ENCODE measurements around the gene CCND2.

The CCND2 gene

GRCh38 chr12:4268329-4269181, 5.0 kb upstream of the CCND2 start:
- CTCF ChIA-PET, result interaction anchor here (0.7 to 12.1 kb wide), 7 partner anchors 8 to 383 kb away, joined by 3 to 127 read pairs (median 5); no protein-coding TSS in a partner anchor
- peaks cover 13% of the 10 kb centered on the region for H3K4me1 Mint-ChIP-seq
- peaks cover 13% of the 10 kb centered on the region for H3K27me3 Mint-ChIP-seq
- peak overlapping the region; percentile 99 for H3K4me3 Mint-ChIP-seq
- H3K9me3 Mint-ChIP-seq, result no peaks in the 10 kb centered on the region
- H3K36me3 Mint-ChIP-seq, result peaks cover 2% of the 10 kb centered on the region
- peak; percentile 51 for DNase-seq
- H3K27ac Mint-ChIP-seq, result peak overlapping the region; percentile 93

GRCh38 chr12:4269279-4269991, 4.1 kb upstream of the CCND2 start:
- CTCF ChIA-PET, result interaction anchor here (0.9 to 12.1 kb wide), 6 partner anchors 8 to 384 kb away, joined by 3 to 127 read pairs (median 9); no protein-coding TSS in a partner anchor
- H3K9me3 Mint-ChIP-seq, result no peaks in the 10 kb centered on the region

GRCh38 chr12:4270016-4270830, 3.3 kb upstream of the CCND2 start:
- peaks cover 9% of the 10 kb centered on the region for H3K36me3 Mint-ChIP-seq
- peak; percentile 54 for DNase-seq
- peaks cover 13% of the 10 kb centered on the region for H3K27me3 Mint-ChIP-seq
- peaks cover 13% of the 10 kb centered on the region for H3K4me1 Mint-ChIP-seq
- no peaks in the 10 kb centered on the region for H3K9me3 Mint-ChIP-seq
- CTCF ChIA-PET, result interaction anchor here (0.9 to 12.1 kb wide), 7 partner anchors 11 to 385 kb away, joined by 3 to 127 read pairs (median 4); no protein-coding TSS in a partner anchor
- H3K27ac Mint-ChIP-seq, result peak overlapping the region; percentile 99
- peak overlapping the region; percentile 99 for H3K4me3 Mint-ChIP-seq

More at GRCh38 chr12:4269279-4269991, 4.1 kb upstream of the CCND2 start:
- peaks cover 13% of the 10 kb centered on the region for H3K27me3 Mint-ChIP-seq
- peaks cover 2% of the 10 kb centered on the region for H3K36me3 Mint-ChIP-seq
- peak overlapping the region; percentile 99 for H3K27ac Mint-ChIP-seq
- peak; percentile 96 for DNase-seq
- peak overlapping the region; percentile 99 for H3K4me3 Mint-ChIP-seq
- H3K4me1 Mint-ChIP-seq, result peaks cover 13% of the 10 kb centered on the region

GRCh38 chr12:4270831-4271716, 2.5 kb upstream of the CCND2 start:
- Mint-ChIP-seq H3K27me3 (peaks cover 13% of the 10 kb centered on the region), H3K4me3 (peak overlapping the region; percentile 99), H3K36me3 (peaks cover 15% of the 10 kb centered on the region), H3K4me1 (peaks cover 16% of the 10 kb centered on the region), H3K9me3 (no peaks in the 10 kb centered on the region), H3K27ac (peak overlapping the region; percentile 99)
- CTCF ChIA-PET, result interaction anchor here (1.0 to 12.1 kb wide), 8 partner anchors 56 to 388 kb away, joined by 3 to 127 read pairs (median 4); no protein-coding TSS in a partner anchor
- peak; percentile 68 for DNase-seq

- Mint-ChIP-seq H3K9me3 (no peaks in the 10 kb centered on the region), H3K36me3 (peaks cover 23% of the 10 kb centered on the region), H3K4me3 (peak overlapping the region; percentile 89), H3K27me3 (peaks cover 9% of the 10 kb centered on the region), H3K4me1 (peaks cover 24% of the 10 kb centered on the region), H3K27ac (peak overlapping the region; percentile 99)
- CTCF ChIA-PET, result interaction anchor here (1.0 to 12.1 kb wide), 7 partner anchors 56 to 389 kb away, joined by 3 to 127 read pairs (median 4); no protein-coding TSS in a partner anchor
- peak; percentile 97 for DNase-seq
Observed at GRCh38 chr12:4271717-4272423, 1.7 kb upstream of the CCND2 start.

GRCh38 chr12:4272424-4273272, 914 bp upstream of the CCND2 start:
- Mint-ChIP-seq H3K4me3 (peak overlapping the region; percentile 89), H3K27ac (peak overlapping the region; percentile 99), H3K27me3 (peaks cover 9% of the 10 kb centered on the region), H3K36me3 (peaks cover 31% of the 10 kb centered on the region), H3K4me1 (peaks cover 31% of the 10 kb centered on the region), H3K9me3 (no peaks in the 10 kb centered on the region)
- CTCF ChIA-PET, result interaction anchor here (0.6 to 12.1 kb wide), 9 partner anchors 10 to 386 kb away, joined by 3 to 127 read pairs (median 3); no protein-coding TSS in a partner anchor
- peak; percentile 89 for DNase-seq

GRCh38 chr12:4273273-4273651, 300 bp upstream of the CCND2 start:
- Mint-ChIP-seq H3K27me3 (peaks cover 7% of the 10 kb centered on the region), H3K4me1 (peaks cover 33% of the 10 kb centered on the region), H3K36me3 (peaks cover 37% of the 10 kb centered on the region), H3K4me3 (peak overlapping the region; percentile 89), H3K27ac (peak overlapping the region; percentile 99), H3K9me3 (no peaks in the 10 kb centered on the region)
- DNase-seq, result no peak
- CTCF ChIA-PET, result interaction anchor here (0.6 to 12.1 kb wide), 9 partner anchors 11 to 387 kb away, joined by 3 to 127 read pairs (median 3); no protein-coding TSS in a partner anchor

GRCh38 chr12:4274396-4275015, 944 bp downstream of the CCND2 start:
- peaks cover 49% of the 10 kb centered on the region for H3K36me3 Mint-ChIP-seq
- H3K4me3 Mint-ChIP-seq, result peak overlapping the region; percentile 89
- peaks cover 39% of the 10 kb centered on the region for H3K4me1 Mint-ChIP-seq
- no peaks in the 10 kb centered on the region for H3K27me3 Mint-ChIP-seq
- peak; percentile 50 for DNase-seq
- peak overlapping the region; percentile 99 for H3K27ac Mint-ChIP-seq
- no peaks in the 10 kb centered on the region for H3K9me3 Mint-ChIP-seq
- CTCF ChIA-PET, result interaction anchor here (2.9 to 12.1 kb wide), 6 partner anchors 13 to 281 kb away, joined by 19 to 127 read pairs (median 56); no protein-coding TSS in a partner anchor

GRCh38 chr12:4275016-4275869, 1.7 kb downstream of the CCND2 start:
- CTCF ChIA-PET, result interaction anchor here (1.2 to 12.1 kb wide), 12 partner anchors 12 to 391 kb away, joined by 4 to 127 read pairs (median 22); no protein-coding TSS in a partner anchor
- Mint-ChIP-seq H3K4me1 (peaks cover 47% of the 10 kb centered on the region), H3K36me3 (peaks cover 54% of the 10 kb centered on the region), H3K27me3 (no peaks in the 10 kb centered on the region), H3K27ac (peak overlapping the region; percentile 99), H3K4me3 (peak overlapping the region; percentile 89), H3K9me3 (no peaks in the 10 kb centered on the region)
- no peak for DNase-seq

- Mint-ChIP-seq H3K4me1 (peaks cover 50% of the 10 kb centered on the region), H3K36me3 (peaks cover 60% of the 10 kb centered on the region), H3K9me3 (no peaks in the 10 kb centered on the region), H3K27ac (peak overlapping the region; percentile 99), H3K27me3 (no peaks in the 10 kb centered on the region), H3K4me3 (peak overlapping the region; percentile 89)
- CTCF ChIA-PET, result interaction anchor here (1.0 to 12.1 kb wide), 24 partner anchors 7 to 402 kb away, joined by 3 to 127 read pairs (median 10); partner anchors contain the start of gene PARP11
- no peak for DNase-seq
Observed at GRCh38 chr12:4275870-4276301, 2.3 kb downstream of the CCND2 start.
